OCI-LY3 (cell line): ENCODE measurements around the gene CNTNAP3B.
"Not testable (repeated sequence)": the region's sequence is repeated elsewhere in the genome, so short reads cannot be mapped to it uniquely, and the experiment has no call there.

Source experiments
- CTCF ChIP-seq: fragments of 200-600, 300-600 bp; sonication (generic); IDR thresholded peaks from 2 replicates; pipeline ENCODE4 v1.5.1; 2014; ENCODE audit warnings: antibody characterized with exemption, low read length, low read depth
- EZH2phosphoT487 ChIP-seq: fragments of 200-600 bp; shearing (Covaris generic); IDR thresholded peaks from 2 replicates; pipeline ENCODE4 v1.6.1; 2018; ENCODE audit warnings: antibody characterized with exemption, mixed run types, low read depth

- not testable (repeated sequence) for TF ChIP-seq CTCF, EZH2phosphoT487
Observed at GRCh38 chr9:42127056-42127841, 2.0 kb downstream of the CNTNAP3B start.
